H1 (cell line): ENCODE measurements around the gene RNF41. TPM values are rescaled to one million over a fixed set of nuclear protein-coding genes. Genes with fewer than 3 reads are reported as not detected.

Source experiments
- CTCF ChIA-PET: fragments of 300-600 bp; sonication (Branson Sonifier 250); formaldehyde crosslinking; loops from one replicate; lab custom pipeline; 2021; ENCODE audit not compliant: partially characterized antibody; lab: Charles Lee
- POLR2A ChIA-PET: fragments of 300-600 bp; sonication (Branson Sonifier 250); formaldehyde crosslinking; loops from one replicate; lab custom pipeline; 2021; ENCODE audit warnings: inconsistent platforms; ENCODE audit not compliant: partially characterized antibody; lab: Charles Lee
- DNase-seq, 2 experiments: peaks; one replicate each; pipeline versions ENCODE4 v3.0.0 to v3.0.0-alpha.2; 2010 to 2022; ENCODE audit warnings: low spot score in 2 of 2, low read depth in 1 of 2, mixed read lengths in 1 of 2
- FAIRE-seq: peaks from 2 replicates; lab custom pipeline; 2011; peaks lifted over from hg19 to GRCh38; lab: Jason Lieb, UNC
- H2AFZ ChIP-seq: 2 replicates; pipeline ENCODE4 v1.8.1; 2012; ENCODE audit warnings: low read length, inconsistent platforms
- H2AK5ac ChIP-seq: 2 replicates; pipeline ENCODE4 v1.6.1; 2013; ENCODE audit warnings: low read depth, low read length
- H2BK120ac ChIP-seq: replicated peaks from 2 replicates; pipeline ENCODE3; 2013; ENCODE audit warnings: low read depth, low read length, inconsistent platforms
- H2BK12ac ChIP-seq: 2 replicates; pipeline ENCODE4 v1.6.1; 2013; ENCODE audit warnings: low read depth, low read length
- H2BK15ac ChIP-seq: 2 replicates; pipeline ENCODE4 v1.6.1; 2013; ENCODE audit warnings: low read length
- H2BK20ac ChIP-seq: 2 replicates; pipeline ENCODE4 v1.6.1; 2013; ENCODE audit warnings: low read length
- H2BK5ac ChIP-seq: 2 replicates; pipeline ENCODE4 v1.6.1; 2013; ENCODE audit warnings: low read depth, low read length
- H3K14ac ChIP-seq: 2 replicates; pipeline ENCODE4 v1.6.1; 2013; ENCODE audit warnings: inconsistent platforms; ENCODE audit not compliant: insufficient read length
- H3K18ac ChIP-seq: 2 replicates; pipeline ENCODE4 v1.6.1; 2013; ENCODE audit warnings: low read length; ENCODE audit errors: extremely low read depth
- H3K23ac ChIP-seq: 2 replicates; pipeline ENCODE4 v1.6.1; 2013; ENCODE audit warnings: inconsistent platforms; ENCODE audit not compliant: insufficient read length
- H3K23me2 ChIP-seq: 2 replicates; pipeline ENCODE4 v1.6.1; 2013; ENCODE audit warnings: low read depth, low read length
- H3K27ac ChIP-seq: 2 replicates; pipeline ENCODE4 v1.6.1; 2011; ENCODE audit warnings: low read depth, low read length, inconsistent platforms
- H3K27me3 ChIP-seq, 4 experiments: replicated peaks in 1 of 4; 1 replicate in 1 of 4; 2 replicates in 3 of 4; pipeline versions ENCODE4 v1.6.1 to v1.8.1; 2011 to 2013; ENCODE audit warnings: low read length in 3 of 4, mild to moderate bottlenecking in 3 of 4, inconsistent platforms in 2 of 4, mixed read lengths in 2 of 4, moderate library complexity in 1 of 4; ENCODE audit not compliant: control insufficient read depth in 3 of 4, insufficient read depth in 3 of 4; ENCODE audit errors: extremely low read depth in 1 of 4
- H3K36me3 ChIP-seq, 4 experiments: 2 replicates each; pipeline versions ENCODE4 v1.6.1 to v1.8.1; 2011 to 2013; ENCODE audit warnings: mild to moderate bottlenecking in 4 of 4, low read length in 3 of 4, moderate library complexity in 2 of 4, control low read depth in 1 of 4, inconsistent platforms in 1 of 4; ENCODE audit not compliant: insufficient read depth in 4 of 4, control insufficient read depth in 2 of 4
- H3K4ac ChIP-seq: replicated peaks from 2 replicates; pipeline ENCODE3; 2013; ENCODE audit warnings: low read length, low read depth, mixed read lengths, inconsistent platforms; ENCODE audit not compliant: insufficient read length
- H3K4me1 ChIP-seq, 4 experiments: replicated peaks in 1 of 4; 1 replicate in 1 of 4; 2 replicates in 3 of 4; pipeline versions ENCODE4 v1.6.1 to v1.8.1; 2011 to 2013; ENCODE audit warnings: low read length in 3 of 4, inconsistent platforms in 2 of 4, mixed read lengths in 1 of 4; ENCODE audit not compliant: insufficient read depth in 4 of 4, control insufficient read depth in 3 of 4
- H3K4me2 ChIP-seq, 2 experiments: 2 replicates each; pipeline versions ENCODE4 v1.6.1 to v1.8.1; 2011 to 2013; ENCODE audit warnings: low read depth in 2 of 2, low read length in 2 of 2, control low read depth in 1 of 2, inconsistent platforms in 1 of 2, mild to moderate bottlenecking in 1 of 2; ENCODE audit not compliant: insufficient read depth in 1 of 2
- H3K4me3 ChIP-seq, 4 experiments: fragments of 200-600, 300-600 bp in 1 of 4; sonication (generic), shearing (Covaris generic), sonication (Bioruptor Twin) in 1 of 4; 2 replicates each; pipeline versions ENCODE4 v1.5.1 to v1.8.1; 2011 to 2016; ENCODE audit warnings: low read length in 4 of 4, low read depth in 3 of 4, control low read depth in 2 of 4, inconsistent platforms in 2 of 4, mild to moderate bottlenecking in 2 of 4, mixed read lengths in 1 of 4, moderate library complexity in 1 of 4; ENCODE audit not compliant: insufficient read depth in 2 of 4; ENCODE audit errors: extremely low read depth in 1 of 4
- H3K56ac ChIP-seq: replicated peaks from 2 replicates; pipeline ENCODE3; 2013; ENCODE audit warnings: low read depth, mild to moderate bottlenecking, mixed read lengths, low read length, inconsistent platforms; ENCODE audit not compliant: insufficient read length
- H3K79me1 ChIP-seq: 2 replicates; pipeline ENCODE4 v1.6.1; 2013; ENCODE audit warnings: low read depth, low read length, control low read depth
- H3K79me2 ChIP-seq, 2 experiments: 2 replicates each; pipeline versions ENCODE4 v1.6.1 to v1.8.1; 2012 to 2013; ENCODE audit warnings: low read length in 2 of 2, mild to moderate bottlenecking in 2 of 2, inconsistent platforms in 1 of 2; ENCODE audit not compliant: insufficient read depth in 2 of 2, control insufficient read depth in 1 of 2
- H3K9ac ChIP-seq, 4 experiments: replicated peaks in 1 of 4; 1 replicate in 1 of 4; 2 replicates in 3 of 4; pipeline versions ENCODE4 v1.6.1 to v1.8.1; 2011 to 2013; ENCODE audit warnings: low read depth in 3 of 4, low read length in 3 of 4, control low read depth in 2 of 4, mild to moderate bottlenecking in 2 of 4, moderate library complexity in 2 of 4, inconsistent platforms in 1 of 4; ENCODE audit errors: extremely low read depth in 1 of 4
- H3K9me3 ChIP-seq, 2 experiments: 2 replicates each; pipeline versions ENCODE4 v1.6.1 to v1.8.1; 2012 to 2013; ENCODE audit warnings: mild to moderate bottlenecking in 2 of 2, moderate library complexity in 2 of 2, control low read depth in 1 of 2, inconsistent platforms in 1 of 2, low read depth in 1 of 2, low read length in 1 of 2, mixed read lengths in 1 of 2; ENCODE audit not compliant: insufficient read depth in 2 of 2
- H4K20me1 ChIP-seq, 2 experiments: replicated peaks in 1 of 2; 2 replicates each; pipeline versions ENCODE3 to v1.8.1; 2011 to 2013; ENCODE audit warnings: inconsistent platforms in 2 of 2, low read length in 2 of 2, mild to moderate bottlenecking in 1 of 2; ENCODE audit not compliant: insufficient read depth in 2 of 2, control insufficient read depth in 1 of 2
- H4K5ac ChIP-seq: 2 replicates; pipeline ENCODE4 v1.6.1; 2013; ENCODE audit warnings: low read length, low read depth, mixed read lengths, inconsistent platforms; ENCODE audit not compliant: insufficient read length
- H4K8ac ChIP-seq: 2 replicates; pipeline ENCODE4 v1.8.0; 2013; ENCODE audit warnings: mild to moderate bottlenecking, moderate library complexity, low read length, inconsistent platforms; ENCODE audit not compliant: insufficient read depth; ENCODE audit errors: extremely low read depth
- H4K91ac ChIP-seq: replicated peaks from 2 replicates; pipeline ENCODE3; 2013; ENCODE audit warnings: low read length, mixed read lengths, inconsistent platforms; ENCODE audit not compliant: insufficient read length
- CREB1 ChIP-seq: IDR thresholded peaks from 2 replicates; pipeline ENCODE4 v1.6.1; 2012; ENCODE audit warnings: inconsistent platforms
- GTF2F1 ChIP-seq: IDR thresholded peaks from 2 replicates; pipeline ENCODE4 v1.6.1; 2012; ENCODE audit warnings: low read depth, low read length, improper control_type of control experiment, borderline replicate concordance
- KDM1A ChIP-seq: fragments of 200-600, 300-600 bp; sonication (generic); IDR thresholded peaks from 2 replicates; pipeline ENCODE4 v1.7.1; 2016; ENCODE audit warnings: mild to moderate bottlenecking, low read length, borderline replicate concordance
- KDM5A ChIP-seq: fragments of 200-600 bp; IDR thresholded peaks from 2 replicates; pipeline ENCODE4 v1.7.1; 2012; ENCODE audit warnings: mild to moderate bottlenecking, low read length, inconsistent platforms, mixed read lengths
- RNF2 ChIP-seq: fragments of 200-900, 300-1000 bp; sonication (generic); IDR thresholded peaks from 2 replicates; pipeline ENCODE4 v1.7.1; 2016; ENCODE audit warnings: borderline replicate concordance, low read depth, mild to moderate bottlenecking, antibody characterized with exemption, low read length; ENCODE audit not compliant: poor library complexity, severe bottlenecking; ENCODE audit errors: missing control alignments
- RXRA ChIP-seq: IDR thresholded peaks from 2 replicates; pipeline ENCODE4 v1.6.1; 2011; ENCODE audit warnings: low read depth, mild to moderate bottlenecking, low read length, moderate library complexity; ENCODE audit not compliant: insufficient read depth
- SIRT6 ChIP-seq: IDR thresholded peaks from one replicate; pipeline ENCODE4 v1.7.1; 2012; ENCODE audit warnings: low read length, inconsistent platforms
- SIX5 ChIP-seq: IDR thresholded peaks from 2 replicates; pipeline ENCODE4 v1.6.1; 2011; ENCODE audit warnings: mild to moderate bottlenecking, low read depth, low read length
- TAF7 ChIP-seq: optimal IDR thresholded peaks from 2 replicates; pipeline ENCODE3; 2011; ENCODE audit warnings: low read depth, mild to moderate bottlenecking, inconsistent platforms, low read length, moderate library complexity, borderline replicate concordance
- TBP ChIP-seq: IDR thresholded peaks from 2 replicates; pipeline ENCODE4 v1.6.1; 2011; ENCODE audit warnings: low read depth, low read length, improper control_type of control experiment
- polyA plus RNA-seq, 7 experiments: library from polyadenylated mRNA; depleted of rRNA in 3 of 7; stranded (reverse) in 5 of 7; unstranded in 2 of 7; fragments of >200 nt in 5 of 7; fragments of 200-250 nt in 2 of 7; gene quantifications; 1 replicate in 5 of 7; 2 replicates in 1 of 7; 4 replicates in 1 of 7; pipeline versions ENCODE4 v1.2.1 to v1.2.3, GENCODE V29; 2011 to 2013; ENCODE audit warnings: missing spikeins in 2 of 7, mixed read lengths in 2 of 7
- total RNA-seq: library from RNA; stranded (reverse); fragmentation: NEBNext Ultra II Directional; extraction: Animal tissue kit (Norgen Biotek cat#: 25700); gene quantifications from 2 replicates; pipeline ENCODE4 v1.2.1, GENCODE V29; 2021

The RNF41 gene
- total and polyA plus RNA-seq, 2 of the 8 experiments (the other 6 are each of a cell fraction or from before 2014, with no cell fraction given): 55.5 to 98.6 TPM

DNA sequence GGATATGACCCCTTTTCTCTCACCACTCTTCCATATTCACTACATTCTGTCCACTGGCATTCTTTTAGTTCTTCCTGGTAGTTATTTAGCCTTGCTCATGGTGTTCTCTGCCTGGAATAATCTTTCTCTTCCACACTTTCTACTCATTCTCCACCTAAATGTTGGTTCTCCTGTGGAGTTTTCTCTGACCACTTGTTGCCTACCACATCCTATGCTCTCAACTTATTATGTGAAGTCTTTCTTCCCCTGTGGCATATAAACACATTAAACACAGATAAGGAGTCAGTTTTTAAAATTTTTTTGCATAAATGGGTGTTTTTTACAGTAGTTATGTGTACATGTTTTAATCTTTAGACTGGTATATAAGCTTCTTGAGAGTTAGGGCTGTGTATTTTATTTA is 29.1 kb downstream of the RNF41 start:
- no peak overlapping the region for H2AK5ac ChIP-seq
- CTCF ChIA-PET: interaction anchor here (0.6 to 6.2 kb wide), 14 partner anchors 12 to 467 kb away, joined by 3 to 111 read pairs (median 4); partner anchors contain the start of genes ANKRD52 and RNF41

More for the DNA sequence above, 29.1 kb downstream of the RNF41 start:
- Histone ChIP-seq H4K91ac (no peak overlapping the region), H3K18ac (no peak overlapping the region), H3K27ac (no peak overlapping the region), H3K79me1 (0 out of 2 replicates have a peak, but pooled peaks cover 3% of the 10 kb centered on the region), H2BK20ac (no peak overlapping the region), H2BK12ac (no peak overlapping the region), H2BK15ac (no peak overlapping the region), H2BK5ac (no peak overlapping the region), H3K4me2 (no peak overlapping the region)
- POLR2A ChIA-PET: interaction anchor here (5.7 to 26.3 kb wide), 3 partner anchors 7 to 32 kb away, joined by 63 to 656 read pairs (median 66); partner anchors contain the start of genes MYL6 and RNF41
- DNase-seq: no peak
- TF ChIP-seq SIX5 (no peak), SIRT6 (no peak), KDM5A (no peak), KDM1A (no peak), RNF2 (no peak), GTF2F1 (no peak), RXRA (no peak), TAF7 (no peak), TBP (no peak), CREB1 (no peak)
- TF ChIP-seq, all 59 proteins: peak for 0
- Histone ChIP-seq H3K4ac (no peak overlapping the region), H3K36me3 (no peaks in the 10 kb centered on the region), H3K4me3 (no peak overlapping the region), H2BK120ac (no peak overlapping the region), H3K9ac (no peak overlapping the region), H4K5ac (no peak overlapping the region), H3K79me2 (peaks cover 9 to 13% of the 10 kb centered on the region in 2 experiments), H4K8ac (no peak overlapping the region), H3K27me3 (no peaks in the 10 kb centered on the region), H2AFZ (no peak overlapping the region), H3K56ac (no peak overlapping the region), H3K23ac (no peak overlapping the region), H3K14ac (no peak overlapping the region), H4K20me1 (peaks cover 0 to 4% of the 10 kb centered on the region in 2 experiments), H3K9me3 (no peaks in the 10 kb centered on the region), H3K4me1 (peaks cover 2 to 6% (median 3%) of the 10 kb centered on the region in 4 experiments; a peak in 3 of 7 replicates), H3K23me2 (peaks cover 11% of the 10 kb centered on the region)
- no peak for FAIRE-seq
